Endothelial cell of umbilical vein (primary cell): ENCODE data around the gene RAB3C. TPM values are rescaled to one million over a fixed set of nuclear protein-coding genes. Genes with fewer than 3 reads are reported as not detected.

Experiments used
- BruUV-seq: library from RNA; stranded (reverse); fragments of 400-500 nt; replicated peaks from 2 replicates; lab custom pipeline; 2021; lab: Mats Ljungman, UMichigan
- CTCF ChIA-PET: fragments of 300-600, 350-600 bp; sonication (Branson Sonifier 250); formaldehyde crosslinking; loops from one replicate; lab custom pipeline; 2021; ENCODE audit warnings: antibody characterized with exemption, inconsistent platforms; lab: Charles Lee
- POLR2A ChIA-PET: fragments of 300-600, 350-600 bp; sonication (Branson Sonifier 250); formaldehyde crosslinking; loops from one replicate; lab custom pipeline; 2021; ENCODE audit warnings: antibody characterized with exemption, inconsistent platforms; lab: Charles Lee
- DNase-seq: peaks from one replicate; pipeline ENCODE4 v3.0.0-alpha.2; 2011; ENCODE audit warnings: low read depth, low spot score
- FAIRE-seq: peaks from 2 replicates; lab custom pipeline; 2011; peaks lifted over from hg19 to GRCh38; lab: Jason Lieb, UNC
- H2AFZ ChIP-seq: 2 replicates; pipeline ENCODE4 v1.6.0; 2012; ENCODE audit warnings: low read depth, low read length, control low read depth, inconsistent platforms
- H3K27ac ChIP-seq: 2 replicates; pipeline ENCODE4 v1.5.1; 2011; ENCODE audit warnings: low read depth, mild to moderate bottlenecking, control low read depth, low read length, moderate library complexity; ENCODE audit not compliant: insufficient read depth
- H3K27me3 ChIP-seq, 2 experiments: 2 replicates each; pipeline versions ENCODE4 v1.6.0 to v1.6.1; 2011; ENCODE audit warnings: low read length in 2 of 2, mixed read lengths in 1 of 2; ENCODE audit not compliant: control insufficient read depth in 2 of 2, insufficient read depth in 2 of 2
- H3K36me3 ChIP-seq, 2 experiments: 2 replicates in 1 of 2; 3 replicates in 1 of 2; pipeline ENCODE4 v1.5.1; 2011; ENCODE audit warnings: low read length in 2 of 2, mild to moderate bottlenecking in 1 of 2, moderate library complexity in 1 of 2; ENCODE audit not compliant: control insufficient read depth in 2 of 2, insufficient read depth in 2 of 2; ENCODE audit errors: extremely low read depth in 1 of 2
- H3K4me1 ChIP-seq: 3 replicates; pipeline ENCODE4 v1.5.1; 2011; ENCODE audit warnings: mild to moderate bottlenecking, low read length; ENCODE audit not compliant: control insufficient read depth, insufficient read depth; ENCODE audit errors: extremely low read depth
- H3K4me2 ChIP-seq: 2 replicates; pipeline ENCODE4 v1.6.1; 2011; ENCODE audit warnings: low read length, control low read depth, mixed read lengths; ENCODE audit not compliant: insufficient read depth
- H3K4me3 ChIP-seq, 3 experiments: fragments of 200-600 bp in 1 of 3; sonication (generic), shearing (Covaris generic) in 1 of 3; replicated peaks in 1 of 3; 2 replicates each; pipeline ENCODE4 v1.5.1; 2011 to 2016; ENCODE audit warnings: control low read depth in 3 of 3, low read length in 3 of 3, mild to moderate bottlenecking in 2 of 3, inconsistent platforms in 1 of 3, low read depth in 1 of 3, moderate library complexity in 1 of 3; ENCODE audit not compliant: insufficient read depth in 1 of 3
- H3K79me2 ChIP-seq: 2 replicates; pipeline ENCODE4 v1.6.0; 2012; ENCODE audit warnings: low read length, inconsistent platforms; ENCODE audit not compliant: control insufficient read depth, insufficient read depth
- H3K9ac ChIP-seq: replicated peaks from 2 replicates; pipeline ENCODE3; 2011; ENCODE audit warnings: low read length, control low read depth; ENCODE audit not compliant: insufficient read depth; ENCODE audit errors: extremely low read depth
- H3K9me1 ChIP-seq: replicated peaks from 3 replicates; pipeline ENCODE4 v1.6.0; 2011; ENCODE audit warnings: mild to moderate bottlenecking, low read length; ENCODE audit not compliant: control insufficient read depth, insufficient read depth; ENCODE audit errors: extremely low read depth
- H3K9me3 ChIP-seq: replicated peaks from 2 replicates; pipeline ENCODE4 v1.5.1; 2012; ENCODE audit warnings: low read length, inconsistent platforms; ENCODE audit not compliant: control insufficient read depth, insufficient read depth
- H4K20me1 ChIP-seq: replicated peaks from 2 replicates; pipeline ENCODE3; 2011; ENCODE audit warnings: mild to moderate bottlenecking, low read length; ENCODE audit not compliant: control insufficient read depth, insufficient read depth; ENCODE audit errors: extremely low read depth
- EZH2 ChIP-seq: IDR thresholded peaks from 2 replicates; pipeline ENCODE4 v1.6.1; 2012; ENCODE audit warnings: borderline replicate concordance, low read depth, mild to moderate bottlenecking, moderate library complexity, low read length, inconsistent platforms; ENCODE audit not compliant: severe bottlenecking
- FOS ChIP-seq: IDR thresholded peaks from 2 replicates; pipeline ENCODE4 v1.6.1; 2011; ENCODE audit warnings: mild to moderate bottlenecking, low read length, moderate library complexity, borderline replicate concordance; ENCODE audit not compliant: insufficient read depth
- GATA2 ChIP-seq: IDR thresholded peaks from 2 replicates; pipeline ENCODE4 v1.7.0; 2011; ENCODE audit warnings: low read depth, mild to moderate bottlenecking, moderate library complexity, mixed read lengths, low read length; ENCODE audit not compliant: insufficient read length, insufficient read depth
- JUN ChIP-seq: IDR thresholded peaks from 2 replicates; pipeline ENCODE4 v1.6.1; 2011; ENCODE audit warnings: borderline replicate concordance, low read depth; ENCODE audit not compliant: insufficient read length, insufficient read depth
- MYC ChIP-seq: IDR thresholded peaks from one replicate; pipeline ENCODE4 v1.6.1; 2011; ENCODE audit warnings: mild to moderate bottlenecking, low read depth, low read length
- POLR2A ChIP-seq: IDR thresholded peaks from 2 replicates; pipeline ENCODE4 v1.6.1; 2012; ENCODE audit warnings: low read depth, mild to moderate bottlenecking, control low read depth, low read length
- POLR2AphosphoS5 ChIP-seq: IDR thresholded peaks from 2 replicates; pipeline ENCODE4 v1.6.1; 2012; ENCODE audit warnings: low read depth, mild to moderate bottlenecking, control low read depth, low read length, moderate library complexity; ENCODE audit not compliant: insufficient read depth
- dilution Hi-C: fragments of 300-500 bp; cut with MboI; formaldehyde crosslinking; loops from one replicate; pipeline ENCODE4 v1.15.0; 2019; ENCODE audit warnings: low sequenced_read_pairs; ENCODE audit not compliant: extremely low pct_ligation_motif_present
- intact Hi-C: fragments of 100-400 bp; cut with micrococcal nuclease; formaldehyde crosslinking; loops from one replicate; pipeline ENCODE4 v1.10.0; 2022
- polyA plus RNA-seq, 4 experiments: library from polyadenylated mRNA; depleted of rRNA in 3 of 4; stranded (reverse) in 3 of 4; unstranded in 1 of 4; fragments of >200 nt; gene quantifications; 2 replicates each; pipeline versions ENCODE4 v1.2.1 to v1.2.3, GENCODE V29; 2011 to 2012; ENCODE audit warnings: missing spikeins in 1 of 4
- total RNA-seq: library from RNA; stranded (reverse); gene quantifications from 2 replicates; pipeline ENCODE4 v1.2.3, GENCODE V29; 2021
- TF ChIP-seq, protein P1 (sequence below), 2 donors: IDR thresholded peaks; 1 replicate in 1 of 2; 2 replicates in 1 of 2; pipeline ENCODE4 v1.5.1; 2011; ENCODE audit warnings: low read length in 2 of 2, mild to moderate bottlenecking in 2 of 2, moderate library complexity in 2 of 2, control low read depth in 1 of 2, inconsistent platforms in 1 of 2, low read depth in 1 of 2; ENCODE audit not compliant: insufficient read depth in 1 of 2; ENCODE audit errors: extremely low read depth in 1 of 2

RAB3C gene
- total and polyA plus RNA-seq, 2 donors (not counting 3 experiments of a cell fraction or from before 2014, with no cell fraction given) = 0.04 to 0.66 TPM

DNA sequence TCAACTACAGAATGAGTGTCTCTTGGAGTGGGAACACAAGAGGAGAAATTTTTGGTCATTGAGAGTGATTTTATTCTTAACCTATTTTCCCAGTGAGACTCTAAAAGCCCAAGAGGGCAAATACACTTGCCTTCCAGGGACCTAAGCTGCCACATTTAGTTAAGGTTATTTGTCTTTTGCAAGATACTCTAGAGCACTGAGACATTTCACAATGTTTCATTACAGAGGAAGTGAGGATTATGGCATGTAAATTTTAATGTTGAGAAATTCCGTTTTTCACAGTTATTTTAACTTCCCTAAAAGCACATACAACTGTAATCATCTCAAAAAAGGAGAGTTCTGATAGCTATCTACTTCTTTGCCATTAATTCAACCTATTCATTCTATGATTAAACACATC is 38.7 kb upstream of the RAB3C start:
- Histone ChIP-seq H3K9me1 (no peaks in the 10 kb centered on the region), H3K9ac (no peak overlapping the region), H3K79me2 (no peaks in the 10 kb centered on the region), H4K20me1 (no peaks in the 10 kb centered on the region), H3K4me2 (no peak overlapping the region), H3K27ac (no peak overlapping the region), H3K4me1 (no peaks in the 10 kb centered on the region), H3K36me3 (no peaks in the 10 kb centered on the region), H3K9me3 (no peaks in the 10 kb centered on the region), H2AFZ (no peak overlapping the region), H3K27me3 (no peaks in the 10 kb centered on the region), H3K4me3 (no peak overlapping the region)
- DNase-seq (no peak), FAIRE-seq (no peak)
- TF ChIP-seq MYC (no peak), GATA2 (no peak), JUN (no peak), FOS (no peak), EZH2 (no peak), POLR2AphosphoS5 (no peak), POLR2A (no peak)
- TF ChIP-seq, protein P1, sequence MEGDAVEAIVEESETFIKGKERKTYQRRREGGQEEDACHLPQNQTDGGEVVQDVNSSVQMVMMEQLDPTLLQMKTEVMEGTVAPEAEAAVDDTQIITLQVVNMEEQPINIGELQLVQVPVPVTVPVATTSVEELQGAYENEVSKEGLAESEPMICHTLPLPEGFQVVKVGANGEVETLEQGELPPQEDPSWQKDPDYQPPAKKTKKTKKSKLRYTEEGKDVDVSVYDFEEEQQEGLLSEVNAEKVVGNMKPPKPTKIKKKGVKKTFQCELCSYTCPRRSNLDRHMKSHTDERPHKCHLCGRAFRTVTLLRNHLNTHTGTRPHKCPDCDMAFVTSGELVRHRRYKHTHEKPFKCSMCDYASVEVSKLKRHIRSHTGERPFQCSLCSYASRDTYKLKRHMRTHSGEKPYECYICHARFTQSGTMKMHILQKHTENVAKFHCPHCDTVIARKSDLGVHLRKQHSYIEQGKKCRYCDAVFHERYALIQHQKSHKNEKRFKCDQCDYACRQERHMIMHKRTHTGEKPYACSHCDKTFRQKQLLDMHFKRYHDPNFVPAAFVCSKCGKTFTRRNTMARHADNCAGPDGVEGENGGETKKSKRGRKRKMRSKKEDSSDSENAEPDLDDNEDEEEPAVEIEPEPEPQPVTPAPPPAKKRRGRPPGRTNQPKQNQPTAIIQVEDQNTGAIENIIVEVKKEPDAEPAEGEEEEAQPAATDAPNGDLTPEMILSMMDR (IDR thresholded peaks at IDR 0.05; ENCODE audit: extremely low read depth in 1 of 2, insufficient read depth in 1 of 2, low read depth in 1 of 2, low read length in 2 of 2) = no peak
- no TSS peak for BruUV-seq
- intact Hi-C loops (no loop called here), dilution Hi-C loops (no loop called here)
- ChIA-PET POLR2A (no interaction called here), CTCF (interaction anchor here (2.7 kb wide), 1 partner anchor 306 kb away, joined by 17 read pairs; no protein-coding TSS in a partner anchor)
